Keratinocyte (primary cell): ENCODE results near the gene D2HGDH. TPM values are rescaled to one million over a fixed set of nuclear protein-coding genes. Genes with fewer than 3 reads are reported as not detected.

Experiments
- DNase-seq: peaks from one replicate; pipeline ENCODE4 v3.0.0-alpha.2; 2011; ENCODE audit warnings: low read depth, missing footprints, low spot score
- FAIRE-seq: peaks from 2 replicates; lab custom pipeline; 2011; peaks lifted over from hg19 to GRCh38; lab: Jason Lieb, UNC
- H2AFZ ChIP-seq: 2 replicates; pipeline ENCODE4 v1.6.0; 2012; ENCODE audit warnings: low read length, control low read depth, inconsistent platforms; ENCODE audit not compliant: control insufficient read depth
- H3K27ac ChIP-seq: 2 replicates; pipeline ENCODE4 v1.5.1; 2011; ENCODE audit warnings: low read length; ENCODE audit not compliant: control insufficient read depth, insufficient read depth
- H3K27me3 ChIP-seq: 3 replicates; pipeline ENCODE4 v1.6.0; 2011; ENCODE audit warnings: low read length; ENCODE audit not compliant: control insufficient read depth, insufficient read depth; ENCODE audit errors: extremely low read depth
- H3K36me3 ChIP-seq, 2 experiments: 2 replicates in 1 of 2; 3 replicates in 1 of 2; pipeline ENCODE4 v1.5.1; 2011; ENCODE audit warnings: low read length in 2 of 2, mild to moderate bottlenecking in 1 of 2; ENCODE audit not compliant: control insufficient read depth in 2 of 2, insufficient read depth in 2 of 2; ENCODE audit errors: extremely low read depth in 1 of 2
- H3K4me1 ChIP-seq: 3 replicates; pipeline ENCODE4 v1.5.1; 2011; ENCODE audit warnings: low read length; ENCODE audit not compliant: control insufficient read depth, insufficient read depth; ENCODE audit errors: extremely low read depth
- H3K4me2 ChIP-seq: 3 replicates; pipeline ENCODE4 v1.6.0; 2011; ENCODE audit warnings: low read depth, low read length; ENCODE audit not compliant: control insufficient read depth, insufficient read depth; ENCODE audit errors: extremely low read depth
- H3K4me3 ChIP-seq, 3 experiments: fragments of 200-600 bp in 1 of 3; sonication (generic) in 1 of 3; 2 replicates in 2 of 3; 3 replicates in 1 of 3; pipeline ENCODE4 v1.5.1; 2011 to 2016; ENCODE audit warnings: low read length in 3 of 3, mild to moderate bottlenecking in 3 of 3, control low read depth in 2 of 3, inconsistent platforms in 1 of 3, low read depth in 1 of 3, mixed read lengths in 1 of 3, mixed run types in 1 of 3, moderate library complexity in 1 of 3; ENCODE audit not compliant: control insufficient read depth in 2 of 3, insufficient read depth in 2 of 3; ENCODE audit errors: extremely low read depth in 1 of 3
- H3K79me2 ChIP-seq: 2 replicates; pipeline ENCODE4 v1.6.0; 2012; ENCODE audit warnings: low read length; ENCODE audit not compliant: control insufficient read depth, insufficient read depth
- H3K9ac ChIP-seq: 3 replicates; pipeline ENCODE4 v1.6.0; 2011; ENCODE audit warnings: low read length; ENCODE audit not compliant: control insufficient read depth, insufficient read depth; ENCODE audit errors: extremely low read depth
- H3K9me1 ChIP-seq: 3 replicates; pipeline ENCODE4 v1.6.0; 2011; ENCODE audit warnings: low read length; ENCODE audit not compliant: control insufficient read depth, insufficient read depth; ENCODE audit errors: extremely low read depth
- H3K9me3 ChIP-seq: 2 replicates; pipeline ENCODE4 v1.5.1; 2012; ENCODE audit warnings: low read depth, low read length; ENCODE audit not compliant: control insufficient read depth
- H4K20me1 ChIP-seq: 3 replicates; pipeline ENCODE4 v1.6.0; 2011; ENCODE audit warnings: low read length; ENCODE audit not compliant: control insufficient read depth, insufficient read depth; ENCODE audit errors: extremely low read depth
- EZH2 ChIP-seq: IDR thresholded peaks from one replicate; pipeline ENCODE4 v1.6.1; 2012; ENCODE audit warnings: inconsistent platforms, mild to moderate bottlenecking, low read length, moderate library complexity
- dilution Hi-C: fragments of 300-500 bp; cut with MboI; formaldehyde crosslinking; loops from one replicate; pipeline ENCODE4 v1.7.0; 2020; ENCODE audit warnings: low sequenced_read_pairs; ENCODE audit not compliant: extremely low pct_ligation_motif_present
- polyA plus RNA-seq, 5 experiments: library from polyadenylated mRNA; depleted of rRNA in 3 of 5; stranded (reverse) in 3 of 5; stranded (forward) in 1 of 5; unstranded in 1 of 5; fragments of >200 nt; gene quantifications; 1 replicate in 1 of 5; 2 replicates in 3 of 5; 3 replicates in 1 of 5; pipeline versions ENCODE4 v1.2.1 to v1.2.3, GENCODE V29; 2011 to 2012; ENCODE audit warnings: missing spikeins in 2 of 5, low read depth in 1 of 5, low replicate concordance in 1 of 5
- TF ChIP-seq, protein P1 (sequence below), 3 experiments: IDR thresholded peaks in 1 of 3; conservative IDR thresholded peaks in 1 of 3; optimal IDR thresholded peaks in 1 of 3; 2 replicates in 2 of 3; 3 replicates in 1 of 3; pipeline versions ENCODE3 to v1.5.1; 2011; ENCODE audit warnings: low read length in 3 of 3, mild to moderate bottlenecking in 3 of 3, moderate library complexity in 2 of 3, control low read depth in 1 of 3, inconsistent platforms in 1 of 3; ENCODE audit not compliant: insufficient read depth in 2 of 3; ENCODE audit errors: extremely low read depth in 1 of 3

Gene D2HGDH
- polyA plus RNA-seq, 1 donor (not counting 4 experiments of a cell fraction or from before 2014, with no cell fraction given): 5.4 TPM

DNA sequence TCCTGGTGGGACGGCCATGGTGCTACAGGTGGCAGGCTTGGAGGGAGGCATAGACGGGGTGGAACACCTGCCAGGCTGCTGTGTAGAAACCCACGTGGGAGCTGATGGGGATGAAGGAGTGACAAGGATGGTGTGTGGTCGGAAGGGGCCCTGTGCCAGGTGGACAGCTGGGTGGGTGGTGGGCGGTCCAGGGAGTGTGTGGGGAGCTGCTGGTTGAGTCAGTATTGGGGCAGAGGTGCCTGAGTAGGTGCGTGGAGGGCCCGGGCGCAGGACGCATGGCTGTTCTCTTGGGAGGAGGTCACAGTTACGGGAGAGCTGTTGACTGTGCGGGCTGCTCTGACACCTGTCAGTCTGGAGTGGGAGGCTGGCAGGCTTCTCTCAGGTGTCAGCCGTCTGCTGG, 12.6 kb upstream of the D2HGDH start:
- DNase-seq (no peak), FAIRE-seq (no peak)
- no peak overlapping the region for H3K27ac ChIP-seq
- H3K4me3 ChIP-seq: no peak overlapping the region
- H3K9me1 ChIP-seq: no peaks in the 10 kb centered on the region
- H3K9ac ChIP-seq: no peak overlapping the region
- no peaks in the 10 kb centered on the region for H3K4me1 ChIP-seq
- no peaks in the 10 kb centered on the region for H3K27me3 ChIP-seq
- dilution Hi-C loops: no loop called here
- H4K20me1 ChIP-seq: no peaks in the 10 kb centered on the region
- no peak overlapping the region for H2AFZ ChIP-seq
- H3K79me2 ChIP-seq: no peaks in the 10 kb centered on the region
- H3K4me2 ChIP-seq: no peak overlapping the region
- peaks cover 8 to 17% of the 10 kb centered on the region in 2 experiments for H3K36me3 ChIP-seq
- H3K9me3 ChIP-seq: no peaks in the 10 kb centered on the region
- TF ChIP-seq, protein P1, sequence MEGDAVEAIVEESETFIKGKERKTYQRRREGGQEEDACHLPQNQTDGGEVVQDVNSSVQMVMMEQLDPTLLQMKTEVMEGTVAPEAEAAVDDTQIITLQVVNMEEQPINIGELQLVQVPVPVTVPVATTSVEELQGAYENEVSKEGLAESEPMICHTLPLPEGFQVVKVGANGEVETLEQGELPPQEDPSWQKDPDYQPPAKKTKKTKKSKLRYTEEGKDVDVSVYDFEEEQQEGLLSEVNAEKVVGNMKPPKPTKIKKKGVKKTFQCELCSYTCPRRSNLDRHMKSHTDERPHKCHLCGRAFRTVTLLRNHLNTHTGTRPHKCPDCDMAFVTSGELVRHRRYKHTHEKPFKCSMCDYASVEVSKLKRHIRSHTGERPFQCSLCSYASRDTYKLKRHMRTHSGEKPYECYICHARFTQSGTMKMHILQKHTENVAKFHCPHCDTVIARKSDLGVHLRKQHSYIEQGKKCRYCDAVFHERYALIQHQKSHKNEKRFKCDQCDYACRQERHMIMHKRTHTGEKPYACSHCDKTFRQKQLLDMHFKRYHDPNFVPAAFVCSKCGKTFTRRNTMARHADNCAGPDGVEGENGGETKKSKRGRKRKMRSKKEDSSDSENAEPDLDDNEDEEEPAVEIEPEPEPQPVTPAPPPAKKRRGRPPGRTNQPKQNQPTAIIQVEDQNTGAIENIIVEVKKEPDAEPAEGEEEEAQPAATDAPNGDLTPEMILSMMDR (optimal IDR thresholded peaks at IDR 0.05 in 1 of 3, IDR thresholded peaks at IDR 0.05 in 1 of 3, conservative IDR thresholded peaks at IDR 0.05 in 1 of 3; ENCODE audit: extremely low read depth in 1 of 3, insufficient read depth in 2 of 3, low read length in 3 of 3): no peak
- no peak for TF ChIP-seq EZH2

DNA sequence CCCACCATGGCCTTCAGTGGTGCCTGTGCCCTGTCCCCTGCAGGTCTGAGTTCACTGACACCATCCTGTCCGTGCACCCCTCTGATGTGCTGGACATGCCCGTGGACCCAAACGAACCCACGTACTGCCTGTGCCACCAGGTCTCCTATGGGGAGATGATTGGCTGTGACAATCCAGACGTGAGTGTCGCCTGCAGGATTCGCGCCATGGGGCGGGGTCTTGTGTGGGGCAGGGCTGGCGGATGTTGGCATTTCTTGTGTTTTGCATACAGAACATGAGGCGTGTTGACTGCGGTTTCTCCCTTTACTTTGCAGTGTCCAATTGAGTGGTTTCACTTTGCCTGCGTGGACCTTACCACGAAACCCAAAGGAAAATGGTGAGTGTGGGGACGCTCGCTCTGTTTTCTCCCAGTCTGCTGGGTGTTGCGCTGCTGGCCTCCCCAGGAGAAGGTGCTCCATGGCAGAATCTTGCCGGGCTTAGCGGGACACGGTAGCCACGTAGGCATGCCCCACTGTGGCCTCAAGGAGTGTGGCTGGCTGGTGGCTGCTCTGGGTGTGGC, 11.5 kb upstream of the D2HGDH start:
- Histone ChIP-seq H2AFZ (no peak overlapping the region), H4K20me1 (no peaks in the 10 kb centered on the region), H3K27me3 (no peaks in the 10 kb centered on the region), H3K36me3 (peaks cover 8 to 17% of the 10 kb centered on the region in 2 experiments), H3K4me1 (no peaks in the 10 kb centered on the region), H3K27ac (no peak overlapping the region), H3K4me3 (no peak overlapping the region), H3K79me2 (no peaks in the 10 kb centered on the region), H3K9me3 (no peaks in the 10 kb centered on the region), H3K4me2 (no peak overlapping the region), H3K9ac (no peak overlapping the region), H3K9me1 (no peaks in the 10 kb centered on the region)
- FAIRE-seq (no peak), DNase-seq (no peak)
- dilution Hi-C loops: no loop called here
- no peak for TF ChIP-seq EZH2
- TF ChIP-seq, protein P1 (optimal IDR thresholded peaks at IDR 0.05 in 1 of 3, IDR thresholded peaks at IDR 0.05 in 1 of 3, conservative IDR thresholded peaks at IDR 0.05 in 1 of 3; ENCODE audit: extremely low read depth in 1 of 3, insufficient read depth in 2 of 3, low read length in 3 of 3): no peak
